Measurements from ENCODE around the gene ARHGEF2. TPM values are rescaled to one million over a fixed set of nuclear protein-coding genes. Genes with fewer than 3 reads are reported as not detected.

ARHGEF2 gene
- total RNA-seq, 4 donors from 2014 or later = 13.6 to 27.3 (median 26.4) TPM

DNA sequence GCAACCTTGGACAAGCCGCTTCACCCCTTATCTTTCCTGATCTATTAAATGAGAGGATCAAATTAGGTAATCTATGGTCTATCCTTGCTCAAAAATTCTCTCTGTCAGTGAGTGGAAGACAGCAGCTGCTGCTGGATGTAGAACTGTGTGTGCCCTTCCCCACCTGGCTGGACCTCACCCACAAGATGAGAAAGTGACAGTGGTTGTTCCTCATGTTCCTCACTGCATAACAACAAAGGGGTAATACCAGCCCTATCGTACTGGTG lies 25.5 kb upstream of the ARHGEF2 start:
- intact Hi-C loops (cut with DNase I; ENCODE audit: low total_unique reads) (no loop called here), in situ Hi-C loops (cut with MboI; ENCODE audit: low sequenced_read_pairs in 4 of 4) (no loop called here)
- ATAC-seq (no peak), DNase-seq (no peak)
- Histone ChIP-seq H3K4me3 (no peak overlapping the region), H3K4me1 (peaks cover 0 to 3% of the 10 kb centered on the region in 2 donors), H3K9me3 (no peaks in the 10 kb centered on the region), H3K27ac (no peak overlapping the region), H3K27me3 (no peaks in the 10 kb centered on the region), H3K36me3 (peaks cover 0 to 5% of the 10 kb centered on the region in 2 donors)
- TF ChIP-seq, protein P1, sequence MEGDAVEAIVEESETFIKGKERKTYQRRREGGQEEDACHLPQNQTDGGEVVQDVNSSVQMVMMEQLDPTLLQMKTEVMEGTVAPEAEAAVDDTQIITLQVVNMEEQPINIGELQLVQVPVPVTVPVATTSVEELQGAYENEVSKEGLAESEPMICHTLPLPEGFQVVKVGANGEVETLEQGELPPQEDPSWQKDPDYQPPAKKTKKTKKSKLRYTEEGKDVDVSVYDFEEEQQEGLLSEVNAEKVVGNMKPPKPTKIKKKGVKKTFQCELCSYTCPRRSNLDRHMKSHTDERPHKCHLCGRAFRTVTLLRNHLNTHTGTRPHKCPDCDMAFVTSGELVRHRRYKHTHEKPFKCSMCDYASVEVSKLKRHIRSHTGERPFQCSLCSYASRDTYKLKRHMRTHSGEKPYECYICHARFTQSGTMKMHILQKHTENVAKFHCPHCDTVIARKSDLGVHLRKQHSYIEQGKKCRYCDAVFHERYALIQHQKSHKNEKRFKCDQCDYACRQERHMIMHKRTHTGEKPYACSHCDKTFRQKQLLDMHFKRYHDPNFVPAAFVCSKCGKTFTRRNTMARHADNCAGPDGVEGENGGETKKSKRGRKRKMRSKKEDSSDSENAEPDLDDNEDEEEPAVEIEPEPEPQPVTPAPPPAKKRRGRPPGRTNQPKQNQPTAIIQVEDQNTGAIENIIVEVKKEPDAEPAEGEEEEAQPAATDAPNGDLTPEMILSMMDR (IDR thresholded peaks at IDR 0.05 in 4 of 5, conservative IDR thresholded peaks at IDR 0.05 in 1 of 5) = no peak
- no peak for TF ChIP-seq POLR2A (IDR thresholded peaks at IDR 0.05)

DNA sequence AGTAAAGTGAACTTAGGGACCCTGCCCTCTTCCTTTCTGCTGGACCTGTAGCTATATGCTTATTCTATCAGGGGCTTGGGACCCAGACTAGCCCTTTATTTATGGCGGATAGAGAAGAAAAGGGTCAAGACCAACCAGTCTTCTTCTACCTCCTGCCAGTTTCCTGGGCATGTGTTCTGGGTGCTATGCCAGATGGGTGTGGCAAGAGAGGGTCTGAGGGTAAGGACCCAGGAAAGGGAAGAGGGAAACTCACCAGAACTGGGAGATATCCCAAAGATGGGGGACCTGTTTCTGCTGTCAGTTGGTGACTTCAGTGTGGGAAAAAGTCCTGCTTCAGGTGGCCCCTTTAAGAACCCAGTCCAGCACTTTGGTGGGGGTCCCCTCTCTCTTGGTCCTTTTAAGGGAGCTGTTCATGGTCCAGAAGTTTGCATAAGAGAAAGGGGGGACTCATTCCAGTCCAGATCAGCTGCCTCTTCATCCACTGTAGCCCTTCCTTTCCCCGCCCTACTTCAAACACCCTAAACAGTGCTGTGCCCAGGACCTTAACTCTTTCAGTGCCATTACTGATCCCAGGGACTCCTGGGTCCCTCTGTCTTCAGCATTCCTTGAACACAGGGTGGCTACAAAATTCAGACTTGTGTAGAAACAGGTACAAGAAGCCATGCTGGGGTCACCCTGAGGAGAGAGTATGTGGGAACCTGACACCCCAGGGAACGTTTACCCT lies 24.0 kb upstream of the ARHGEF2 start:
- Histone ChIP-seq H3K36me3 (no peaks in the 10 kb centered on the region), H3K4me1 (no peaks in the 10 kb centered on the region), H3K27ac (no peak overlapping the region), H3K4me3 (no peak overlapping the region), H3K9me3 (no peaks in the 10 kb centered on the region), H3K27me3 (no peaks in the 10 kb centered on the region)
- ATAC-seq (no peak), DNase-seq (no peak)
- TF ChIP-seq, protein P1 (IDR thresholded peaks at IDR 0.05 in 4 of 5, conservative IDR thresholded peaks at IDR 0.05 in 1 of 5) = no peak
- no peak for TF ChIP-seq POLR2A (IDR thresholded peaks at IDR 0.05)
- intact Hi-C loops (cut with DNase I; ENCODE audit: low total_unique reads) = no loop called here
- in situ Hi-C loops (cut with MboI; ENCODE audit: low sequenced_read_pairs in 4 of 4) = no loop called here

DNA sequence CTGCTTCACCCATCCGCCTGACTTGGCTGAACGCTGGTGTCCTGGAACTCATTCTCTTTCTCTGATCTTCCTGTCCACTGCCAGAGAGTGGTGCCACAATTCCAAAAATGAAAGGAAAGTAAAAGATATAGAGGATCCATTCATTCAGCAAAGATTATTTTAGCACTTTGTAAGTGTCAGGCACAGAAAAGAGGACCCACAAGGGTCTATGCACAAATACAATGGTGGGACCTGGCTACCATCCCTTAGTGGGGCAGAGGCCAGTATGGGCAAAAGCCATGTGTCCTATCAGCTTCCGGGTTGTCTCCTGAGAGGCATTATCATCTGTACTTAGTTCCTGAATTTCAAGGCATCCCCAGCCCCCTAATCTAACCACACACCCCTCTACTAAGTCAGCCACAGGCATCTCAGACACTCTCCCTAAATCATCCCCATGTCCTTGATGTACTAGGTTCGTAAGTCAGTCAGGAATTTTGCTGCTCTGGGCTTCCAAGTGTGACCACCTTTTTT lies 23.4 kb upstream of the ARHGEF2 start:
- DNase-seq (no peak), ATAC-seq (no peak)
- Histone ChIP-seq H3K27ac (no peak overlapping the region), H3K4me1 (no peaks in the 10 kb centered on the region), H3K27me3 (no peaks in the 10 kb centered on the region), H3K9me3 (no peaks in the 10 kb centered on the region), H3K36me3 (no peaks in the 10 kb centered on the region), H3K4me3 (no peak overlapping the region)
- in situ Hi-C loops (cut with MboI; ENCODE audit: low sequenced_read_pairs in 4 of 4) = no loop called here
- intact Hi-C loops (cut with DNase I; ENCODE audit: low total_unique reads) = no loop called here
- TF ChIP-seq, protein P1 (IDR thresholded peaks at IDR 0.05 in 4 of 5, conservative IDR thresholded peaks at IDR 0.05 in 1 of 5) = no peak
- TF ChIP-seq POLR2A (IDR thresholded peaks at IDR 0.05) = no peak

DNA sequence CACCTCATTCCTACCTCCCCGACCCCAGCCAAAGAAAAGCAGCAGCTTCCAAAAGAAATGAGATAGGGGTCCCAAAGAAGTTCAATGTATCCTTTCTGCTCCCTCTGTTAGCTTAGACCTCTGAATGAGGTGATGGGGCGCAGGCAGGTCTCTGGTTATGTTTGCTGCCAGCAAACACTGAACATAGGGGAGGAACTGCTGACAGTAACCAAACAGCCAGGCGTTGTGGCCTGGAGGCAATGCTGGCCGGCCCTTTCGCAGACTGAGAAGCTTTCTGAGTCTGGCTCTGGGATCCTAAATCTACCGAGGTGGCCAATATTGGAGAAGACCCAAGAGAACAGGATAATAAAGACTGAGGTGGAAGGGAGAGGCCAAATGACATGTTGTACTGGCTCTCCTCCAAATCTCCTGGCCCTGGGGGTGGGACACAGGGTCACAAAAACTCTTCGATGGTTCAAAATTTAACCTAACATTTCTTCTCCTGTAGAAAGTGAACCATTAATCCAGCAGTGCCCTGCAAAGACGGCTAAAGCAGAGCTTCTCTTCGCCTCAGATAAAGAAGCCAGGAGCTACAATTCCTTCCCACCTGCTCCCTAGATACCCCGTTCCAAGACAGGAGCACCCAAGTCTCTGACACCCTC lies 22.8 kb upstream of the ARHGEF2 start:
- Histone ChIP-seq H3K4me3 (no peak overlapping the region), H3K27me3 (no peaks in the 10 kb centered on the region), H3K9me3 (no peaks in the 10 kb centered on the region), H3K36me3 (no peaks in the 10 kb centered on the region), H3K27ac (no peak overlapping the region), H3K4me1 (no peaks in the 10 kb centered on the region)
- TF ChIP-seq, protein P1 (IDR thresholded peaks at IDR 0.05 in 4 of 5, conservative IDR thresholded peaks at IDR 0.05 in 1 of 5) = no peak
- no peak for TF ChIP-seq POLR2A (IDR thresholded peaks at IDR 0.05)
- ATAC-seq (no peak), DNase-seq (no peak)
- intact Hi-C loops (cut with DNase I; ENCODE audit: low total_unique reads) (no loop called here), in situ Hi-C loops (cut with MboI; ENCODE audit: low sequenced_read_pairs in 4 of 4) (no loop called here)
